CMK (cell line): Measurements from ENCODE around the gene FN3KRP.

Source experiments
- DNase-seq: peaks from one replicate; pipeline ENCODE4 v3.0.0-alpha.2; 2010; ENCODE audit warnings: low read depth

Gene FN3KRP, protein sequence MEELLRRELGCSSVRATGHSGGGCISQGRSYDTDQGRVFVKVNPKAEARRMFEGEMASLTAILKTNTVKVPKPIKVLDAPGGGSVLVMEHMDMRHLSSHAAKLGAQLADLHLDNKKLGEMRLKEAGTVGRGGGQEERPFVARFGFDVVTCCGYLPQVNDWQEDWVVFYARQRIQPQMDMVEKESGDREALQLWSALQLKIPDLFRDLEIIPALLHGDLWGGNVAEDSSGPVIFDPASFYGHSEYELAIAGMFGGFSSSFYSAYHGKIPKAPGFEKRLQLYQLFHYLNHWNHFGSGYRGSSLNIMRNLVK

DNA sequence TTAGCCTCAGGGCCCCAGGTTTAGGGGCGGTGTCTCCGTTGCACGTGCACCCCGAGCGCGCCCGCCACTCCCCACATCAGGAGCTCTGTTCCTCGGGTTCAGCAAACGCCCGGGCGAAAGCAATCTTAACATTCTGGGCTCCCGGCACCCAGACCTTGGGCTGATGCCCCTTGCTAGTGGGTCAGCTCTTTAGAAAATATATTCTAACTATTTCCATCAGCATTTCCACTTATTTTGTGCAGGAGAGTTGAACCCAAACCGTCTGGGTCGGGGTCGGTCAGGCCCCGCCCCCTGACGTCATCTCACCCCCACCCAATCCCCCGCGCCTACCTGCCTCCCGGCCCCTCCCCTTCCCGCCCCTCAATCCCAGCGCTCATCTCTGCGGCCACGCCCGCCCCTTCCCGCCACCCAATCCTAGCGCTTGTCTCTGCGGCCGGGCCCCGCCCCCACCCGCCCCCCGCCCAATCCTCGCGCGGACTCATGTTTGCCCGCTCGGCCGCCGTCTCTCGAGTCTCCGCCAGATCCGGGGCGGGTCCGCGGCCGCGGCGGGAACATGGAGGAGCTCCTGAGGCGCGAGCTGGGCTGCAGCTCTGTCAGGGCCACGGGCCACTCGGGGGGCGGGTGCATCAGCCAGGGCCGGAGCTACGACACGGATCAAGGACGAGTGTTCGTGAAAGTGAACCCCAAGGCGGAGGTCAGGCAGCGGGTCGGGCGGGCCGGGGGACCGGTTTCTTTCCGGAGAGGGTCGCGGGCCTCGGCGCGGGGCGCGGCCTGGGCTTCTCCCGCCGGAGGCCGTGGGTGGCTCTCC, at the start of gene FN3KRP:
Gene FN3KRP (plus strand): TSS at position 504 of the 808 bp plus-strand sequence. CDS start 50 bp downstream, at position 554.
- peak; percentile 89 for DNase-seq

DNA sequence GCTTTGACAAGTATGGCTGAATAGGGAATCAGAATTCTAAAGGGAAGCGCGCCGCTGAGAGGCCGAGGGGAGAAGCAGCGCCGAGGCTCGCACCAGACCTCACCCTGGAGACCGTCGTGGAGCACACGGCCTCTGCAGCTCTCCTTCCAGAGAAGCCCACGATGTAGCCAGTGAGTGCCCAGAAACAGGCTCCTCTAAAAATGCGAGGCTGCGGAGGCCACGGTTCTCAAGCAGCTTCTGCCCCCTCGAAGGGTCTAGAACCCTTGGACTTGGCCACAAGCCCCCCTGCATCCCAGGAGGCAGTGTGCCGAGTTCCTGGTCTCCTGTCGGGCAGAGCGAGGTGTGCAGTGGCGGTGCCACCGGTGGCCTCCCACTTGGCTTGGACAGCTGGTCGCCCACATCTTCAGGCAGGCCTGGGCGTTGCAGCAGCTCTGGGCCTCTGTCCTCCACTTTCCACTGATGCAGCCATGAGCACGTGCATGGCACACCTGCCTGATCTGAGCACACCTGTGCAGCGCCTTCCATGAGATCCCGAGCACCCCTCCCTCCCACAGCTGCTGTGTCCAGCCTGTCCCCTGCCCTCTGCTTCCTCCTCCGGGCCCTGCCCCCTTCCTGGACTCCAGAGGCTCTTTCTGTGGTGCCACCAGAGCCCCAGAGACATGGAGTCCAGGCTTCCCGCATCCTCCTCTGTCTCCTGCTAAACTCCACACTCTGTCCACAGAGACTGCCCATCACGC, 49.4 kb upstream of the FN3KRP start:
- no peak for DNase-seq

DNA sequence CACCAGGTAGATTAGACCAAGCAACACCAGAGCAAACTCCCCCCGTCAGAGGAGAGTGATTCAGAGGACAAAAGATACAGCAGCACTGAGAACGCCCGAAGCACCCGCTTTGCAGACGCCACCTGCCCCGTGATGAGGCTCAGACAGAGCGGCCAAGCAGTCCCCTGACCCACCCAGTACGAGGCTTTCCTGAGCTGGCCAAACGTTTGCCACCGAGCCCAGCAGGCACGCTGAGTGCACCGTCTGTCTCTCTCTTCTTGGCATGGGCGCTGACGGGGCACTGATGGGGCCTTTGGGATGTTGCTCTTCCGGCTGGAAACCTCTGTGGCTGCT, 48.9 kb upstream of the FN3KRP start:
- no peak for DNase-seq

DNA sequence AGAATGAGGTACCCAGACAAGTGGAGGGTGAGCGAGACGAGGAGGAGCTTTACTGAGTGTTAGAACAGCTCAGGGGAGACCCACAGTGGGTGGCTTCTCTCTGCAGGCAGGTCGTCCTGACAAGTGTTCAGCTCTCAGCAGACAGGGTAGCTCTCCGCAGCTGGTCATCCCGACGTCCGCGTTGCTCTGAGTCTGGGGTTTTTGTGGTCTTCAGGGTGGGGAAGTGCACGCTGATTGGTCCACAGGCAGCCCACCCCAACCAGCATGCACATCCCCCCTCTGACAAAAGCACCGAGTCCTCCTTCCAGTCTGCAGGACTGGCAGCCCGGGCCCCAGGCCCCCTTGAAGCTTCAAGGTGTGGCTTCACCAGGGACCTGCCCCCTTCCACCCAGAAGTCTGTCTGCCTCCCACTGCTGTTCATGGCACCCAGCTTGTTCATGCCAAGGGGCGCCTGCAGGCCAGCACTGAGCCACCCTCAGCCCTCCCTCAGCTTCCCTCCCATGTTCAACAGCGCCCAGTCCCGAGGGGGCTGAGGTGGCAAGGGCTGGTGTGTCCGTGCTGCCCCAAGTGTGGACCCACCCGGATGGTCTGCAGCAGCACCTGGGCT, 48.4 kb upstream of the FN3KRP start:
- DNase-seq: no peak

DNA sequence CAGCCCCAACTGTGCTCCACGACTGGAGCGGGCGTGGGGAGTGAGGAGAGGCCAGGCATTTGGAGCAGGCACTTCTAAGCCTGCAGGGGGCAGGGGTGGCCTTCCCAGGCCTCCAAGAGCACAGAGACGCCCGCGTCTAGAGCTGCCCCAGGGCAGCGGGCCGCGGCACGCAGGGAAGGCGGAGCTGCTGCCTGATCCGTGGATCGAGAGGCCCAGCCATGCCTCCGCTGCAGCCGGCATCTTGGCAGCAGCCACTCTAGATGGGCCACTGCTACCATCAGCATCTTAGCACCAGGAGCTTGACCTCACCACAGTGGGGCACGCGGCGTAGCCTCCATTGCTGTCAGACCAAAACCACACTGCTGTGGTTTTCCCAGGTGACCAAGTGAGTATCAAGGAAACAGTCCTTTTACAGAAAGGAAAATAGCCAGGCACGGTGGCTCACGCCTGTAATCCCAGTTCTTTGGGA, 47.8 kb upstream of the FN3KRP start:
- peak; percentile 56 for DNase-seq

DNA sequence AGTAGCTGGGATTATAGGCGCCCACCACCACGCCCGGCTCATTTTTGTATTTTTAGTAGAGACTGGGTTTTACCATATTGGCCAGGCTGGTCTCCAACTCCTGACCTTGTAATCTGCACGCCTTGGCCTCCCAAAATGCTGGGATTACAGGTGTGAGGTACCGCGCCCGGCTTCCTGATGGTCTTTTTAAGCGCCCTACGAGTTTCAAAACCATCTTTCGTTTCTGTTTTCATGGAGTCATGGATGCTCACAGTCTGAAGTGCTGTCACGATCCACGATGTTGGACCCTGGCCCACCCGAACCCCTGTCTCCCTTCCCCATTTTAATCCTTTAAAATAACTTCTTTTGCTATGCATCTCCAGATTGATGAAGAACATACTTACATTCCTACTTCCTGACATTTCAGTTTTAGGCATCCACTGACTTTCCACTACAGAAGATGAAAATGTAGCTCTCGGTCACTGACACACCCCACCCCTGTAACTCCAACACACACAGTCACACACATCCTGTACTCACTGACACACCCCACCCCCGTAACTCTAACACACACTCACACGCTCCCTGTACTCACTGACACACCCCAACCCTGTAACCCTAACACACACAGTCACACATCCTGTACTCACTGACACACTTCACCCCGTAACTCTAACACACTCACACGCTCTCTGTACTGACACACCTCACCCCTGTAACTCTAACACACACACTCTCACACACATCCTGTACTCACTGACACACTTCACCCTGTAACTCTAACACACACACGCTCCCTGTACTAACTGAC, 45.6 kb upstream of the FN3KRP start:
- DNase-seq: no peak

DNA sequence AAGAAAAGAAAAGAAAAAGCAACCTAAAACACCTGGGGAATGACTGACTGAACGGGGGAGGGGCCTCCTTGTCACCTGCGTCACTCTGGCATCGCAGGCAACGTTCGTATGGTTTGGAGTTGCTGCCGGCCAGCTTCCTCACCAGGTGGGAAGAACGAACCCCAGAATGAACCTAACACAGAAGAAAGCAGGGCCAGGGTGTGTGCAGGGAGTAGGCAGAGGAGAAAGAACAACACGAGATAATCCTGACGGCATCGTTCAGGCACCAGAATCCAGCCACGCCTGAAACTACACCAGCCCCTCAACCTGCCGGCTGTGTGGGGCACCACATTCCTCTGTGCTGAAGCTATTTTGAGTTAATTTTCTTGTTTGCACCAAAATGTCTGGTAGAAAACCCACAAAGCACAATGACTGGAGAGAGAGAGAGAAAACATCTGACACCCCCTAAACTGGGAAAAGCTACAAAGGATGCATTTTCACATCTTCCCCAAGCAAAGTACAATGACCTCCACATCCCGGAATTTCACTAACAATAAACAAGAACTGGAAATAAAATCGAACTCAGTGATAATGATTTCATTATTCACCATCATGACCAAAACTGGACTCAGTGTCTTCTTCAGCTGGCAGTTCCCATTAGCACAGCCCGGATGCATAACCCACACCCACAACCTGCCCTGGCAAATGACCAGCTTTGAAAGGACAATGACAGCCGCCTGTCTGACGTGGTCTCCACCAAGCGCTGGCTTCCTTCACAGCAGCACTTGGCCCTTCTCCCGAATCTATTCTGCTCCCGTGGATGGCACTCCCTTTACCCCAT, 41.6 kb upstream of the FN3KRP start:
- DNase-seq: no peak

DNA sequence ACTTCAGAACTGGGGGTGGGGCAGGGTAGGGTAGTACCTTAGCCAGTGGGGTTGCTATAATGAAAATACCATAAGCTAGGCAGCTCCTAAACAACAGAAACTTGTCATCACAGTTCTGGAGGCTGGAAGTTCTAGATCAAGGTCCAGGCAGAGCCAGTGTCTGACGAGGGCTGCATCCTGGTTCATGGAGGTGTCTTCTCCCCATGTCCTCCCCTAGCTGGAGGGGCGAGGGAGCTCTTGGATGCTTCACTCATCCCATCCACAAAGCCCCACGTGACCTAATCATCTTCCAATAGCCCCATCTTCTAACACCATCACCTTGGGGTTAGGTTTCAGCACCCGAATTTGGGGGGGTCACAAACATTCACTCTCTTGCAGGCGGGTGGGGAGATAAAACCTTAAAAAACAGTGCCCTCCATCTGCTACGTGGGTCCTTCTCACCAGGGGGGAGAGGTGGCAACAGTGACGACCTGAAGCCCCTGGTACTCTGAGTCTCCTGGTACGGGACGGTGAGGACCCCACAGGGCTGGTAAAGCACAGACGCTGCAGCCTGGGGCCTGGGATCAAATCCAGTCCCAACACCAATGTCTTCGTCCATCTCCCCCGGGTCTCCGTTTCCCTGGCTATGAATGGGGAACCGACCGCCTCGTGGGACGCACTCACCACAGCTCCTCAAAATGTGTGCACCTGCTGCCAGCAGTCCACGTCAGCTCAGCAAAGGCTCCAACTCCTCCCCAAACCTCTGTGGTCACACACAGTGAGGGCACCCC, 40.8 kb upstream of the FN3KRP start:
- no peak for DNase-seq

DNA sequence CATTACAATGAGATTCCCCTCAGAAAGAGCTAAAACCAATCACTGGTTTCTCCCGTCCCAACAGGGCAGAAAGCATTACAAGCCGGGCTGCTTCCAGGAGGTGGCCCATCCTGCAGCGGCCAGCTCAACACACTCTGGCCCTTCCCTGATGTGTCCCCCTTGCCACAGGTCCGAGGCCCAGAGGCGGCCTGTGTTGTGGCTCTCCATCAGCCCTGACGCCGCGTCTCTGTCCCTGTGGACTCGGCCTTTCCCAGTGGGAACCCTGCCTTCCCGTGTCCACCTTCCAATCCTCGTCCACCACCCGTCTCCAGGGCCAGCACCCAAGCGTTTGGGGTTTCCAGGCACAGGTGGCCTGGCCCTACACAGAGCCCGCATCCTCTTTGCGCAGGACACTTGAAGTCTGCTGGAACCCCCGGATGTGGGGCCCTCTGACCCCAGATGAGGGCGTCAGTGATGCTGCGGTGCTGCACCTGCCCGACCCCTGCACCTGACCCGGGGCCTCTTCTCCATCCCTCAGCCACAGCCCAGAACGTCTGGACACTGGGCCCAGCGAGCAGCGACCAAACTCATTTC, 39.1 kb upstream of the FN3KRP start:
- no peak for DNase-seq

DNA sequence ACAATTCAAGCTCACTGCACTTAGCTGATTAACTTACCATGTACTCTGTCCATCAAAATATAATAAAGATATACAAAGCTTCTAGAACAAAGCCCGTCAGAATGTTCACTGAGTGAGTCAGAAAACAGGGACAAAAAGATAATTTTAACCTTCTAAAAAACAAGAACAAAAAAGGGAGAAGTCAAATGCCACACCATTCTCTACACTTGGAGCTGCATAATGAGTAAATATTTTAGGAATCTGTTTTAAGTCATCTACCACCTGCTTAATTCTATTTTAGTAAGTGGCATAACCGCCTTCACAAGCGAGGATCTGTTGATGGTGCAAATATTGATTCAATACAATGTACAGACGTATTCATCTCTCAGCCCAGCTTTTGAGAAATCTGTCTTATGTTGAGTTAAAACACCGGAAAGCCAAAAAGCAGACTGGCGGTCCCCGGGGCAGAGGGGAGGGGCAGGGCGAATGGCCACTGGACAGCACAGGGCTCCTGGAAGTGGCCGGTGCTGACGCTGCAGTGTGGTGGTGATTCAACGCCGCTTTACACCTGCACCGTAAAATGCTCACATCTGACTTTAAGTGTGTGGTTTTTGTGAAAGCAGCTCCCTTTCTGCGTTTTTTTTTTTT, 38.1 kb upstream of the FN3KRP start:
- no peak for DNase-seq

DNA sequence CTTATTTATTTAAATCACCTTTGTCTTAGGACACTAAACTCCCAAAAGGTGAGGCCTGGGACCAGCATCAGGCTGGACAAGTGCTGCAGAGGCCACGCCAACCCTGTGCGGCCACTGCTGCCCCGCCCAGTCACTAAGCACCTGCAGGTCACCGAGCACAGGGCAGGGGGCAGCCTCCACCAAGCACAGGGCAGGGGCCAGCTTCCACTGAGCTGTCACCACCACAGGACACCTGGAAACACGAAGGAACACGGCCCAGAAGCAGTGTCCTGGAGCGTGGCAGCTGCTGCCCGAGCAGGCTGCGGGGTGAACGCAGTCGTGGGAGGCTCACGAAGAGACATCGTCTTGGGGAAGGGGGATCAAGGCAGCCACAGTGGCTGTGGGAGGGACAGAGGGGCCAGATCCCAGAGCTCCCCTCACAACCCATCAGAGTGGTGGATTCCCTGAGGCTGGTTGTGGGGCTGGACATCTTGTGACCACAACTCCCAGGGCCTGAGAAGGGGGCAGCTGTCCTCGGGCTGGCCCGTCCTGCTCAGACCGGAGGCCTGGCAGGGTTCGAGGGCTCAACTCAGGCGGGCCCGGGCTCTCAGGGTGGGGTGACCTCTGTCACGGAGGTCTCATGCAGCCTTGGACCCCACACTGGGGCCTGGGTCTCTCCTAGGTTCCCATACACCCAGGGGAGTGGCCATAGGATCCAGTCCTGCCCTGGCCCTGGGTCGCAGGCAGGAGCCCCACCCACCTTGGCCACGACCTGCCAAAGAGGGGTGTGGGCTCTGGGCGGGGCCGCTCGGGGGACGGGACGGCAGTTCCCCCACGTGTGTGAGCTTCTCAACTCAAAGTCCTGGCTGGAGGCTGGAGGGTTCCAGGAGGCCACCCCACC, 36.7 kb upstream of the FN3KRP start:
- no peak for DNase-seq

DNA sequence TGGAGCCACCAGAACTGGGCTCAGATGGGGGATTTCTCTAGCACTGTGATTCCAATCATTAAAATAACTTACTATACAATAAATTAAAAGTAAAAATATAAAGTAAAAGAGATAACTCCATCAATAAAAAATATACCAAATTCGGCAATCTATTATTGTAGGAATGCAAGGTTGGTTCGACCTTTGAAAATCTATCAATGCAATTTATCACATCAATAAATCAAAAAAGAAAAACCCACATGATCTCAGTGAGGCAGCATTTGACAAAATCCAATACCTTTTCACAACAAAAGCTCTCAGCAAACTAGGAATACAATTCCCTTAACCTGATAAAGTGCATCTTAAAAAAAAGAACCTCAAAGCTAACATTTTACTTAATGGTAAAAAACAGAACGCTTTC, 35.0 kb upstream of the FN3KRP start:
- DNase-seq: no peak

DNA sequence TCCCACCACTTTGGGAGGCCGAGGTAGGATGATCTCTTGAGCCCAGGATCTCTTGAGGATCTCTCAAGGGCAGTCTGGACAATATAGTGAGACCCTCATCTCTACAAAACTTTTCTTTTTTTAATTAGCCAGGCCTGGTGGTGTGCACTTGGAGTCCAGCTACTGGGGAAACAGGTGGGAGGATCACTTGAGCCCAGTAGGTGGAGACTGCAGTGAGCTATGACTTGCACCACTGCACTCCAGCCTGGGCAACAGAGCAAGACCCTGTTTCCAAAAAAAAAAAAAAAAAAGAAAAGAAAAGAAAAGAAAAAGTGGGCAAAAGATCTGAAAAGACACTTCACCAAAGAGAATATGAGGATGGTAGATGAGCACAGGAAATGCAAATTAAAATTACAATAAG, 33.0 kb upstream of the FN3KRP start:
- DNase-seq: no peak

DNA sequence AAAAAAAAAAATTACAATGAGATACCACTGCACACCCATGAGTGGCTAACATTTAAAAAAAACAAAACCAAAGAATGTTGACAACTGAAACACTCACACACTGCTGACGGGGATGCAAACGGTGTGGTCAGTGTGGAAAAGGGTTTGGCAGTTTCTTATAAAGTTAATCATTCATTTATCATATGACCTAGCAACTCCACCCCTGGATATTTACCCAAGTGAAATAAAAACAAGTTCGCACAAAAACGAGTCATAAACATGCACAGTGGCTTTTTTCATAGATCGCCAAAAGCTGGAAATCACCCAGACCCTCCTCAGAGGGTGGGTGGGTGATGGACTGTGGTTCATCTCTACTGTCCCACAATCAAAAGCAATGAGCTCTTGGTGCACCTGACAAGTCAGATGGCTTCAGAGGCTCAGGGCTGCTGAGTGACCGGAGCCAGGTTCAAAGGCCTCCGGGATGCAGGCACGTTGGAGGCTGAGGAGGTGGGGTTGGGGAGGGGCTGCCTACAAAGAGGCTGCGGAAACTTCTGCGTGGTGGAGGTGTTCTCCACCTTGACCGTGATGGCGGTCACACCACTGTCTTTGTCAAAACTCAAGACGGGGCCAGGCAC, 32.2 kb upstream of the FN3KRP start:
- DNase-seq: no peak

DNA sequence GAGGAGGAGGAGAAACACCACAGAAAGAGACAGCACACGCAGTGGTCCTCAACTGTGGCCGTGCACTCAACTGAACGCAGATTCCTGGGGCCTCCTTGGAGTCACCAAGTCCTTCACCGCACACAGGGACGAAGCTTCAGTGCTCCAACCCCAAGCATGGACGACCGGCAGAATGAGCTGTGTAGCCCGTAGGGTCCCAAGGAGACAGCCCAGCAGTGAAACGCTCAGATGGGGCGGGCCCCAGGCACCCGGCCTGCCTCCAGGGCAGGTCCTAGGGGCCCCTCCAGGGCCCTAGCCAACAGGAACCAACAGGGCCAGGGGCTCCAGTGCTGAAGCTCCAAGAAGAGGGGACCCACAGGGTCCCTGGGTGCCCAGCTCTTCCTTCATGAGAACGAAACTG, 31.2 kb upstream of the FN3KRP start:
- DNase-seq: no peak

DNA sequence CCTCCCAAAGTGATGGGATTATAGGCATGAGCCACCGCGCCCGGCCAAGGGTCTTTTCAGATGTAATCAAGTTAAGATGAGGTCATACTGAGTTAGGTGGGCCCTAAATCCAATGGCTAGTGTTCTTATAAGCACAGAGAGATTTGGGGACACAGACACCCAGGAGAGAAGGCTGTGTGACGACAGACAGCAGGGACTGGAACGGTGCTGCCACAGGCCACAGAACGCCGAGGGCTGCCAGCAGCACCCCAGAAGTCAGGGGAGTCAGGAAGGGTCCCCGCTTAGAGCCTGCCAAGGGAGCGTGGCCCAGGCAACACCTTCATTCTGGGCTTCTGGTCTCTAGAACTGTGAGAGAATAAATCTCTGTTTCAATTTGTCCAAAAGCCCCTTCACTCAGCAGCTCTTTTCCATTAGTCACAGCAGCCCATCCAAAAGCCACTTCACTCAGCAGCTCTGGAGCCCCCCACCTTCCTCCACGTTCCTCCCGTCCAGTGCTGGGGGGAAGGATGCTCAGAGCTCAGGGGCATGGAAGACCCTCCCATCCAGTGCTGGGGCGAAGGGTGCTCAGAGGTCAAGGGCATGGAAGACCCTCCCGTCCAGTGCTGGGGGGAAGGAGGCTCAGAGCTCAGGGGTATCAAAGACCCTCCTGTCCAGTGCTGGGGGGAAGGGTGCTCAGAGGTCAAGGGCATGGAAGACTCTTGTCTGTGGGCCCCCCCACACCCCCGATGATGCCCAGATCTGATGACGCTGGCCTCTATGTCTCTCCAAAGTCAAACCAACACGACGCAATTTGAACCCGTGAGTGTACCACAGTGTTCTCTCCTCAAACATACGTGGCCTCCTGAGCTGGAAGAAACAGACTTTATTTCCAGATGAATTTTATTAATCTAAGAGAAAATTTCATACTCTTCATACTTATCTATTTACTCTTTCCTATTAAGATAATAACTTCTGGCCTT, 29.9 kb upstream of the FN3KRP start:
- DNase-seq: no peak
